ENCODE data around the gene MIER2. TPM values are rescaled to one million over a fixed set of nuclear protein-coding genes. Genes with fewer than 3 reads are reported as not detected.
"Not testable (repeated sequence)": the region's sequence is repeated elsewhere in the genome, so short reads cannot be mapped to it uniquely, and the experiment has no call there.

The MIER2 gene
- polyA plus RNA-seq, result 1 to 10 TPM; 2.0 to 5.8 (median 4.9) TPM

DNA sequence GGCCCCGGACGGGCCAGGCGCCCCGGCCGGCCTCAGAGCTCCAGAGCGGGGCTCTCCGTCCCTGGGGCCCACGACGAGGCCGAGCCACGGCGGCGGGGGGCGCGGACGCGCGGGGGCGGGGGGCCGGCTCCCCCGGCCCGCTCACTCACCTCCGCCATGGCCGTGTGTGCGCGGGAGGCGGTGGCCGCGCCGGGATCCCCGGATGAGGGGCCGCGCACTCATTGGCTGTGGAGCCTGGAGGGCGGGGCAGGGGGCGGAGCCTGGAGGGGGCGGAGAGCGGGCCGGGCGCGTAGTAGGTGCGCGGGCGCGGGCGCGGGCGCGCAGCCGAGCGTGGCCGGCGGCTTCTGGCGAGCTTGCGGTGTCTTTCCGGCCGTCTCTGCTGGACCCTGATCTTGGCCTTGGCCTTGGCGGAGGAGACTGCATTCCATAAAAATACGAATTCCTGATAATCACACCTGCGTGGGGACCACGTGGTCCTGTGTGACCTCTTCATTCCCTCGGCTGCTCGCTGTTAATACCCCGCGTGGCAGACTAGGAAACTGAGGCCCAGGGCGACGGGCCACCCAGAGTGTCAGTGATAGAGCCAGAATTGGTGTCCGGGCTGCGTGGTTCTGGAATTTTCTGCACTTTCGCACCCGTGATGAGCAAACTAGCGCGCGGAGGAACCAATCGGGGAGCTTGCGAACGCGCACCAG is at the start of gene MIER2:
TSS of gene MIER2 (minus strand) at position 172 of the 695 bp plus-strand sequence. CDS start at position 158, 14 bp downstream.
- Mint-ChIP-seq H3K36me3 (no peaks in the 10 kb centered on the region), H3K27me3 (ENCODE audit: low read depth in 3 of 3) (peaks cover 11 to 30% (median 20%) of the 10 kb centered on the region in 3 donors), H3K9me3 (no peaks in the 10 kb centered on the region), H3K27ac (peak within 1 kb of the TSS; percentile 61 to 88 (median 80)), H3K4me1 (peaks cover 45 to 52% of the 10 kb centered on the region in 2 donors), H3K4me3 (peak within 1 kb of the TSS; percentile 82 to 86 (median 85))
- DNase-seq, result peak; percentile 91 to 92 (median 92)

DNA sequence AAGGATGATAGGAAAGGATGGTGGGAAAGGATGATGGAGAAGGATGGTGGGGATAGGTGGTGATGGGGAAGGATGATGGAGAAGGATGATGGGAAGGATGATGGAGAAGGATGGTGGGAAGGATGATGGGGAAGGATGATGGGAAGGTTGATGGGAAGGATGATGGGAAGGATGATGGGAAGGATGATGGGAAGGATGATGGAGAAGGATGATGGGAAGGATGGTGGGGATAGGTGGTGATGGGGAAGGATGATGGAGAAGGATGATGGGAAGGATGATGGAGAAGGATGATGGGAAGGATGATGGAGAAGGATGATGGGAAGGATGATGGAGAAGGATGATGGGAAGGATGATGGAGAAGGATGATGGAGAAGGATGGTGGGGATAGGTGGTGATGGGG is 49.0 kb upstream of the MIER2 start:
- H3K4me3 Mint-ChIP-seq; H3K4me1 Mint-ChIP-seq; H3K9me3 Mint-ChIP-seq; H3K36me3 Mint-ChIP-seq; H3K27me3 Mint-ChIP-seq (ENCODE audit: low read depth in 3 of 3); DNase-seq: not testable (repeated sequence)
- H3K27ac Mint-ChIP-seq, result peak overlapping the region in 2 of 6 donors; percentile 49 to 60

DNA sequence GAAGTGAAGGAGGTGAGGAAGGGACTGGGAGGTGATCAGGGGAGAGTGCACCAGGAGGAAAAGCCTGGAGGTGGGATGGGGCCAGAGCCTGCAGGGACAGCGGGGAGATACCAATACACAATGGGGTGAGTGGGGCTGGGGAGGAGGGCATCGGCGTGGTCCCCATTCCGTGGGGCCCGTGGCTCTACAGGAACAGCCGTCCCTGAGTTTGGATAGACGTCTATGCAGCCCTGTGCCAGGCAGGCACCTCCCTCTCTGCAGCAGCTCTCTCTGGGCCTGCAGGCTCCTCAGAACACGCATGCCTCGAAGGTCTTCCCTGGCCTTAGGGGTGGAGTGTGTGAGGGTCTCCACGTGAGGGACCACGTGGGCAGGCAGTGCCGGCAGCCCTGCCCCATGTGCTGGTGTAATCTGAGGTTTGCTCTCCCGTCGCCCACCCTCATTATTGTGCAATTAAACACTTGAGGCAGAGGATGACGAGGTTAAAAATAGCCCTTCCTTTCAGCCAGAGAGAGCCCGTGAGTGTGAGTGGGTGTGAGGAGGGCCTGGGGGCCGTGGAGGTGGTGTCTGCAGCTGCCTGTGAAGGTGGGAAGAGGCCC is 47.9 kb upstream of the MIER2 start:
- H3K36me3 Mint-ChIP-seq, result no peaks in the 10 kb centered on the region
- H3K9me3 Mint-ChIP-seq, result peaks cover 0 to 5% (median 2%) of the 10 kb centered on the region in 6 donors
- H3K4me3 Mint-ChIP-seq, result no peak overlapping the region
- peaks cover 0 to 2% of the 10 kb centered on the region in 2 donors for H3K4me1 Mint-ChIP-seq
- peaks cover 2 to 10% (median 7%) of the 10 kb centered on the region in 3 donors for H3K27me3 Mint-ChIP-seq (ENCODE audit: low read depth in 3 of 3)
- DNase-seq, result no peak
- no peak overlapping the region for H3K27ac Mint-ChIP-seq

DNA sequence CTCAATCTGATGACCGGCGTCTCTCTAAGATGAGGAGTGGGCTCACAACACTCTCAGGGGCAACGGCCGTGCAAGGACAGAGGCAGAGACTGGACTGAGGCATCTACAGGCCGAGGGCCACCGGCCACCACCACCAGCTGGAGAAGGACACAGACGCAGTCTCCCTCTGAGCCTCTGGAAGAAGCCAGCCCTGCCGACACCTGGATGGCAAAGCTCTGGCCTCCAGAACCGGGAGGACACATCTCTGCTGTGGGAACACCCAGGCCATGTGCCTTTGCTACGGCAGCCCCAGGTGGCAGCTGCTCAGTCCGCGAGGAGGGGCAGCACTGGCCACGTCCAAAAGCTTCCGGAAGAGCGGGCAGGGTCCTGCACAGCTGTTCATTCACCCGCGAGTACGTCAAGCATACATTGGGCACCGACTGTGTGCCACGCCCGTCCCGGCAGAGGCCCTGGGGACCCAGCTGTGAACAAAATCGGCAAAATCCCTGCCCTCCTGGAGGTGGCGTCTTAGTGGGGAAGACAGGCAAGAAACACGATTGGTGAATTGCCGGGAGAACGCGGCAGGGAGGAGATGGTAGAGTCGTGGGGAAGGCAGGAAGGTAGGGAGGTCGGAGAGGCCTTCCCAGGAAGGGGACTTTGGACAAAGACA is 47.3 kb upstream of the MIER2 start:
- DNase-seq, result no peak
- H3K9me3 Mint-ChIP-seq, result peaks cover 0 to 5% (median 2%) of the 10 kb centered on the region in 6 donors
- H3K27ac Mint-ChIP-seq, result no peak overlapping the region
- no peaks in the 10 kb centered on the region for H3K36me3 Mint-ChIP-seq
- peaks cover 0 to 2% of the 10 kb centered on the region in 2 donors for H3K4me1 Mint-ChIP-seq
- peaks cover 2 to 10% (median 7%) of the 10 kb centered on the region in 3 donors for H3K27me3 Mint-ChIP-seq (ENCODE audit: low read depth in 3 of 3)
- H3K4me3 Mint-ChIP-seq, result no peak overlapping the region

- no peak overlapping the region for H3K27ac Mint-ChIP-seq
These were observed 46.6 kb upstream of the MIER2 start for GRCh38 chr19:391207-391557.

GRCh38 chr19:390386-391206 is 46.0 kb upstream of the MIER2 start:
- Mint-ChIP-seq H3K27ac (no peak overlapping the region), H3K4me1 (peaks cover 0 to 1% of the 10 kb centered on the region in 2 donors), H3K27me3 (ENCODE audit: low read depth in 3 of 3) (peaks cover 0 to 11% (median 10%) of the 10 kb centered on the region in 3 donors), H3K4me3 (no peak overlapping the region), H3K36me3 (no peaks in the 10 kb centered on the region), H3K9me3 (peaks cover 0 to 3% (median 2%) of the 10 kb centered on the region in 6 donors)
- no peak for DNase-seq

More at GRCh38 chr19:391207-391557, 46.6 kb upstream of the MIER2 start:
- no peak overlapping the region for H3K4me3 Mint-ChIP-seq
- H3K4me1 Mint-ChIP-seq, result peaks cover 0 to 2% of the 10 kb centered on the region in 2 donors
- H3K36me3 Mint-ChIP-seq, result no peaks in the 10 kb centered on the region
- DNase-seq, result no peak
- peaks cover 0 to 5% (median 2%) of the 10 kb centered on the region in 6 donors for H3K9me3 Mint-ChIP-seq
- peaks cover 2 to 10% (median 9%) of the 10 kb centered on the region in 3 donors for H3K27me3 Mint-ChIP-seq (ENCODE audit: low read depth in 3 of 3)

GRCh38 chr19:389935-390289 is 45.3 kb upstream of the MIER2 start:
- no peaks in the 10 kb centered on the region for H3K4me1 Mint-ChIP-seq
- H3K36me3 Mint-ChIP-seq, result no peaks in the 10 kb centered on the region
- no peak overlapping the region for H3K27ac Mint-ChIP-seq
- peaks cover 0 to 11% (median 11%) of the 10 kb centered on the region in 3 donors for H3K27me3 Mint-ChIP-seq (ENCODE audit: low read depth in 3 of 3)
- no peak overlapping the region for H3K4me3 Mint-ChIP-seq
- peaks cover 0 to 2% (median 0%) of the 10 kb centered on the region in 6 donors for H3K9me3 Mint-ChIP-seq
- DNase-seq, result no peak

- Mint-ChIP-seq H3K27me3 (ENCODE audit: low read depth in 3 of 3) (peaks cover 0 to 14% (median 12%) of the 10 kb centered on the region in 3 donors), H3K27ac (no peak overlapping the region), H3K4me1 (no peaks in the 10 kb centered on the region), H3K9me3 (peaks cover 0 to 2% (median 0%) of the 10 kb centered on the region in 6 donors), H3K36me3 (no peaks in the 10 kb centered on the region), H3K4me3 (no peak overlapping the region)
- DNase-seq, result no peak
These were observed 44.8 kb upstream of the MIER2 start for GRCh38 chr19:389255-389934.

- H3K9me3 Mint-ChIP-seq, result peaks cover 0 to 2% (median 0%) of the 10 kb centered on the region in 6 donors
- DNase-seq, result no peak
- peaks cover 3 to 21% (median 16%) of the 10 kb centered on the region in 3 donors for H3K27me3 Mint-ChIP-seq (ENCODE audit: low read depth in 3 of 3)
- no peak overlapping the region for H3K4me3 Mint-ChIP-seq
- H3K4me1 Mint-ChIP-seq, result no peaks in the 10 kb centered on the region
- H3K36me3 Mint-ChIP-seq, result no peaks in the 10 kb centered on the region
- no peak overlapping the region for H3K27ac Mint-ChIP-seq
These were observed 44.1 kb upstream of the MIER2 start for GRCh38 chr19:388691-389090.

GRCh38 chr19:387777-388176 is 43.2 kb upstream of the MIER2 start:
- Mint-ChIP-seq H3K4me1 (no peaks in the 10 kb centered on the region), H3K4me3 (no peak overlapping the region), H3K27ac (no peak overlapping the region), H3K27me3 (ENCODE audit: low read depth in 3 of 3) (peaks cover 4 to 24% (median 15%) of the 10 kb centered on the region in 3 donors), H3K9me3 (peaks cover 0 to 2% (median 0%) of the 10 kb centered on the region in 6 donors), H3K36me3 (no peaks in the 10 kb centered on the region)
- no peak for DNase-seq

GRCh38 chr19:386632-387301 is 42.2 kb upstream of the MIER2 start:
- H3K9me3 Mint-ChIP-seq, DNase-seq, H3K27ac Mint-ChIP-seq, H3K4me3 Mint-ChIP-seq, H3K36me3 Mint-ChIP-seq, H3K4me1 Mint-ChIP-seq: not testable (repeated sequence)
- H3K27me3 Mint-ChIP-seq (ENCODE audit: low read depth in 3 of 3), result peaks cover 6 to 27% (median 17%) of the 10 kb centered on the region in 3 donors

GRCh38 chr19:386189-386588 is 41.6 kb upstream of the MIER2 start:
- H3K27ac Mint-ChIP-seq, H3K9me3 Mint-ChIP-seq, H3K4me1 Mint-ChIP-seq, H3K4me3 Mint-ChIP-seq, DNase-seq, H3K36me3 Mint-ChIP-seq: not testable (repeated sequence)
- peaks cover 6 to 27% (median 17%) of the 10 kb centered on the region in 3 donors for H3K27me3 Mint-ChIP-seq (ENCODE audit: low read depth in 3 of 3)

DNA sequence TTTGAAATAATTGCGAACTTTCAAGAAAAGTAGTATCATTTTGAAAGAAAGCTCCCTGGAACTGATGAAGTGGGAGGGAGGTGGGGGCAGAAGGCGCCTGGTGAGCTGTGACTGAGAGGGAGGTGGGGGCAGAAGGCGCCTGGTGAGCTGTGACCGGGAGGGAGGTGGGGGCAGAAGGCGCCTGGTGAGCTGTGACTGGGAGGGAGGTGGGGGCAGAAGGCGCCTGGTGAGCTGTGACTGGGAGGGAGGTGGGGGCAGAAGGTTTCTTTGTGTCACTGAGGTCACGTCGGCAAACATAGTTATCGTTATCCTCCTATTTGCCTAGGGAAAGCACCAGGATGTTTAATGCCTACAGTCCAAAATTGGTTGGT is 40.2 kb upstream of the MIER2 start:
- peak overlapping the region in 1 of 6 donors; percentile 45 for H3K27ac Mint-ChIP-seq
- no peaks in the 10 kb centered on the region for H3K36me3 Mint-ChIP-seq
- H3K9me3 Mint-ChIP-seq, result peaks cover 0 to 2% (median 0%) of the 10 kb centered on the region in 6 donors
- no peak overlapping the region for H3K4me3 Mint-ChIP-seq
- DNase-seq, result peak in 2 of 3 donors; percentile 17
- peaks cover 0 to 1% of the 10 kb centered on the region in 2 donors for H3K4me1 Mint-ChIP-seq
- H3K27me3 Mint-ChIP-seq (ENCODE audit: low read depth in 3 of 3), result peaks cover 6 to 27% (median 17%) of the 10 kb centered on the region in 3 donors

All from immature natural killer cell (primary cell).